GM19351 (cell line): ENCODE results near the gene NR3C2.
"Not testable (repeated sequence)": the region's sequence is repeated elsewhere in the genome, so short reads cannot be mapped to it uniquely, and the experiment has no call there.

Experiments used
- ATAC-seq: cut with Tn5 transposase; IDR thresholded peaks from one replicate; pipeline ENCODE4 v1.9.1; 2021; ENCODE audit warnings: mild to moderate bottlenecking, moderate library complexity; ENCODE audit not compliant: unreplicated experiment

The NR3C2 gene

GRCh38 chr4:148323316-148323715 is 118.9 kb downstream of the NR3C2 start:
- ATAC-seq = not testable (repeated sequence)

- no peak for ATAC-seq
These were observed 127.2 kb downstream of the NR3C2 start for GRCh38 chr4:148315049-148315448.

- ATAC-seq = no peak
These were observed 129.2 kb downstream of the NR3C2 start for GRCh38 chr4:148312956-148313490.

GRCh38 chr4:148311526-148311925 is 130.7 kb downstream of the NR3C2 start:
- no peak for ATAC-seq

- ATAC-seq = no peak
These were observed 131.5 kb downstream of the NR3C2 start for GRCh38 chr4:148310756-148311155.

GRCh38 chr4:148305751-148306150 is 136.5 kb downstream of the NR3C2 start:
- no peak for ATAC-seq

GRCh38 chr4:148302416-148302815 is 139.8 kb downstream of the NR3C2 start:
- ATAC-seq = no peak

GRCh38 chr4:148300877-148301276 is 141.3 kb downstream of the NR3C2 start:
- no peak for ATAC-seq

GRCh38 chr4:148299337-148299736 is 142.9 kb downstream of the NR3C2 start:
- ATAC-seq = no peak

- no peak for ATAC-seq
These were observed 145.7 kb downstream of the NR3C2 start for GRCh38 chr4:148296498-148296897.

GRCh38 chr4:148295642-148296041 is 146.6 kb downstream of the NR3C2 start:
- ATAC-seq = no peak

GRCh38 chr4:148293571-148293970 is 148.6 kb downstream of the NR3C2 start:
- no peak for ATAC-seq

- ATAC-seq = no peak
These were observed 149.5 kb downstream of the NR3C2 start for GRCh38 chr4:148292686-148293085.

- no peak for ATAC-seq
These were observed 152.5 kb downstream of the NR3C2 start for GRCh38 chr4:148289740-148290139.

- ATAC-seq = no peak
These were observed 153.8 kb downstream of the NR3C2 start for GRCh38 chr4:148288448-148288847.

GRCh38 chr4:148287111-148287510 is 155.1 kb downstream of the NR3C2 start:
- no peak for ATAC-seq

GRCh38 chr4:148286012-148286411 is 156.2 kb downstream of the NR3C2 start:
- no peak for ATAC-seq

- ATAC-seq = no peak
These were observed 158.5 kb downstream of the NR3C2 start for GRCh38 chr4:148283665-148284064.

- ATAC-seq = no peak
These were observed 163.9 kb downstream of the NR3C2 start for GRCh38 chr4:148278310-148278709.

GRCh38 chr4:148275266-148275665 is 166.9 kb downstream of the NR3C2 start:
- ATAC-seq = no peak

GRCh38 chr4:148273501-148273986 is 168.7 kb downstream of the NR3C2 start:
- no peak for ATAC-seq

- no peak for ATAC-seq
These were observed 171.0 kb downstream of the NR3C2 start for GRCh38 chr4:148271166-148271565.

GRCh38 chr4:148270630-148271029 is 171.6 kb downstream of the NR3C2 start:
- ATAC-seq = no peak
